Tracheal epithelial cell (primary cell): ENCODE results near the gene SLC45A1. TPM values are rescaled to one million over a fixed set of nuclear protein-coding genes. Genes with fewer than 3 reads are reported as not detected.

ENCODE experiments used
- total RNA-seq: library from RNA; depleted of rRNA; stranded (reverse); fragments of >200 nt; gene quantifications from 2 replicates; pipeline ENCODE4 v1.2.1, GENCODE V29; 2014

Gene SLC45A1
- 0.24 and 0.85 TPM in 2 replicates for total RNA-seq

DNA sequence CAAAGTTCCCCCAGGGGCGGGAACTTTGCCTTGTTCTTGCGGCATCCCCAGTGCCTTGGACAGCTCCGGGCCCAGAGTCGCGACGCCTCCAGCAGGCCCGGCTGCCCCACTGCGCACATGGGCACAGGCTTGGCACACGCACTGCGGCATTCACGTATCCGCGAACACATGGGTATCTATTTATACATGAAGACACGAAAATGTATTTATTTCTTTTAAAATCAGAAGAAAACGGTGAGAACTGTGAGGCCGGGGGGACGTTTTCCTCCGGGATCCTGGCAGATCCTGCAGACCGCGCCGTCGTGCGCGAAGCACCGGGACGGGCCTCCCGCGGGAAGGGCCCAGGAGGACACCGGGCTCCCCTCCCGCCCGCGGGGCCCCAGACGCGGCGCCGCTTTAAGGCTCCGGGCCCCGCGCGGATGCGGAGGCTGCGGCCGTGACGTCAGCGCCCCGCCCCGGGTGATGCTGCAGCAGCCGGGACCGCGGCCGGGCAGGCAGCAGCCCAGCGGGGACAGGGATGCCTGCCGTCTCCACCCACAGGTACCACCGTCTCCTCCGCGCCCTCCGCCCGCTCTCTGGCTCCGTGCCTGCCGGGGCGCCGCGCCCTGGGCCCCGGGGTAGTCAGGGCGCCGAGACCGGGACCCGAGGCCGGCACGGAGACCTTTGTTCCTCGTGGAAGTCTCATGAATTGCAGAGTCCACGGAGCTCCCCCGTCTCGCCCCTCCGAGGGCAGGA is at the start of gene SLC45A1:
Gene SLC45A1 (plus strand): TSS at position 468 of the 735 bp plus-strand sequence. CDS start 6,216 bp downstream, outside the sequence.

